K562 (cell line): ENCODE data around the gene PDE2A.

Experiments
- CEBPG ChIP-seq, 3 experiments: fragments of 200-800 bp in 1 of 3; sonication (Bioruptor generic) in 1 of 3; sonication (generic) in 1 of 3; formaldehyde crosslinking in 1 of 3; IDR thresholded peaks in 2 of 3; conservative IDR thresholded peaks in 1 of 3; 2 replicates each; pipeline versions ENCODE4 v1.6.1 to v1.8.0; 2016 to 2022; ENCODE audit warnings: missing compliant biosample characterization in 2 of 3, missing genetic modification characterization in 2 of 3, mild to moderate bottlenecking in 1 of 3, missing genetic modification reagents in 1 of 3
- CREB1 ChIP-seq, 2 experiments: sonication (generic) in 1 of 2; formaldehyde crosslinking in 1 of 2; IDR thresholded peaks; 2 replicates each; pipeline versions ENCODE4 v1.6.1 to v1.8.0; 2012 to 2022; ENCODE audit warnings: inconsistent platforms in 1 of 2, mild to moderate bottlenecking in 1 of 2, missing genetic modification reagents in 1 of 2, moderate library complexity in 1 of 2
- HMGXB4 ChIP-seq: sonication (generic); formaldehyde crosslinking; IDR thresholded peaks from 2 replicates; pipeline ENCODE4 v1.8.1; 2023; ENCODE audit warnings: mild to moderate bottlenecking, missing genetic modification reagents
- U2AF2 ChIP-seq: fragments of 200-400 bp; formaldehyde crosslinking; optimal IDR thresholded peaks from 2 replicates; pipeline ENCODE3; 2017; ENCODE audit warnings: low read depth, mild to moderate bottlenecking, low read length
- ZNF146 ChIP-seq: IDR thresholded peaks from one replicate; pipeline ENCODE4 v1.6.1; 2018; ENCODE audit warnings: missing compliant biosample characterization; ENCODE audit not compliant: unreplicated experiment
- TF ChIP-seq, protein P1 (sequence below): IDR thresholded peaks from 3 replicates; pipeline ENCODE4 v1.6.1; 2011; ENCODE audit warnings: borderline replicate concordance, mild to moderate bottlenecking, moderate library complexity; ENCODE audit not compliant: insufficient read length; ENCODE audit errors: extremely low read depth
- TF ChIP-seq, protein P2 (sequence below): fragments of 450-650 bp; IDR thresholded peaks from 2 replicates; pipeline ENCODE4 v1.6.1; 2016; ENCODE audit warnings: low read depth

DNA sequence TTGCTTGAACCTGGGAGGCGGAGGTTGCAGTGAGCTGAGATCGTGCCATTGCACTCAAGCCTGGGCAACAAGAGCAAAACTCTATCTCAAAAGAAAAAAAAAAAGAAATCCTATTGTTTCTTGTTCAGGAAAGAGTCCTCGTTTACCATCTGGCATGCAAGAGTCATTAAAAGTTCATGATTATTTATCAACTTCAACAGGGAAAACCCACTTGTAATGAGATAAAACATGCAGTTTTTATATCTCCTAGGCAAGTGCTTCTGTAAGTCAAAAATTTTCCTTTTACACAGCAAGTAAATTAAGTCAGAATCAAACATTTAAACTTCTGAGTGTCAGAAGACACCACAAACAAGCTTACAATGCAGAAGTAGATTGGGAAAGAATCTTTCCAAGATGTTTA is 145.2 kb downstream of the PDE2A start:
- TF ChIP-seq CEBPG (CRISPR knock-in tag; IDR thresholded peaks at IDR 0.05) (no peak), CEBPG (tag; conservative IDR thresholded peaks at IDR 0.05 in 1 of 2, IDR thresholded peaks at IDR 0.05 in 1 of 2) (no peak), HMGXB4 (CRISPR knock-in tag) (no peak), CREB1 (IDR thresholded peaks at IDR 0.05) (no peak), CREB1 (CRISPR knock-in tag; IDR thresholded peaks at IDR 0.05) (no peak), U2AF2 (no peak), ZNF146 (CRISPR knock-in tag) (no peak)
- TF ChIP-seq, protein P1, sequence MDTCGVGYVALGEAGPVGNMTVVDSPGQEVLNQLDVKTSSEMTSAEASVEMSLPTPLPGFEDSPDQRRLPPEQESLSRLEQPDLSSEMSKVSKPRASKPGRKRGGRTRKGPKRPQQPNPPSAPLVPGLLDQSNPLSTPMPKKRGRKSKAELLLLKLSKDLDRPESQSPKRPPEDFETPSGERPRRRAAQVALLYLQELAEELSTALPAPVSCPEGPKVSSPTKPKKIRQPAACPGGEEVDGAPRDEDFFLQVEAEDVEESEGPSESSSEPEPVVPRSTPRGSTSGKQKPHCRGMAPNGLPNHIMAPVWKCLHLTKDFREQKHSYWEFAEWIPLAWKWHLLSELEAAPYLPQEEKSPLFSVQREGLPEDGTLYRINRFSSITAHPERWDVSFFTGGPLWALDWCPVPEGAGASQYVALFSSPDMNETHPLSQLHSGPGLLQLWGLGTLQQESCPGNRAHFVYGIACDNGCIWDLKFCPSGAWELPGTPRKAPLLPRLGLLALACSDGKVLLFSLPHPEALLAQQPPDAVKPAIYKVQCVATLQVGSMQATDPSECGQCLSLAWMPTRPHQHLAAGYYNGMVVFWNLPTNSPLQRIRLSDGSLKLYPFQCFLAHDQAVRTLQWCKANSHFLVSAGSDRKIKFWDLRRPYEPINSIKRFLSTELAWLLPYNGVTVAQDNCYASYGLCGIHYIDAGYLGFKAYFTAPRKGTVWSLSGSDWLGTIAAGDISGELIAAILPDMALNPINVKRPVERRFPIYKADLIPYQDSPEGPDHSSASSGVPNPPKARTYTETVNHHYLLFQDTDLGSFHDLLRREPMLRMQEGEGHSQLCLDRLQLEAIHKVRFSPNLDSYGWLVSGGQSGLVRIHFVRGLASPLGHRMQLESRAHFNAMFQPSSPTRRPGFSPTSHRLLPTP = no peak
- TF ChIP-seq, protein P2, sequence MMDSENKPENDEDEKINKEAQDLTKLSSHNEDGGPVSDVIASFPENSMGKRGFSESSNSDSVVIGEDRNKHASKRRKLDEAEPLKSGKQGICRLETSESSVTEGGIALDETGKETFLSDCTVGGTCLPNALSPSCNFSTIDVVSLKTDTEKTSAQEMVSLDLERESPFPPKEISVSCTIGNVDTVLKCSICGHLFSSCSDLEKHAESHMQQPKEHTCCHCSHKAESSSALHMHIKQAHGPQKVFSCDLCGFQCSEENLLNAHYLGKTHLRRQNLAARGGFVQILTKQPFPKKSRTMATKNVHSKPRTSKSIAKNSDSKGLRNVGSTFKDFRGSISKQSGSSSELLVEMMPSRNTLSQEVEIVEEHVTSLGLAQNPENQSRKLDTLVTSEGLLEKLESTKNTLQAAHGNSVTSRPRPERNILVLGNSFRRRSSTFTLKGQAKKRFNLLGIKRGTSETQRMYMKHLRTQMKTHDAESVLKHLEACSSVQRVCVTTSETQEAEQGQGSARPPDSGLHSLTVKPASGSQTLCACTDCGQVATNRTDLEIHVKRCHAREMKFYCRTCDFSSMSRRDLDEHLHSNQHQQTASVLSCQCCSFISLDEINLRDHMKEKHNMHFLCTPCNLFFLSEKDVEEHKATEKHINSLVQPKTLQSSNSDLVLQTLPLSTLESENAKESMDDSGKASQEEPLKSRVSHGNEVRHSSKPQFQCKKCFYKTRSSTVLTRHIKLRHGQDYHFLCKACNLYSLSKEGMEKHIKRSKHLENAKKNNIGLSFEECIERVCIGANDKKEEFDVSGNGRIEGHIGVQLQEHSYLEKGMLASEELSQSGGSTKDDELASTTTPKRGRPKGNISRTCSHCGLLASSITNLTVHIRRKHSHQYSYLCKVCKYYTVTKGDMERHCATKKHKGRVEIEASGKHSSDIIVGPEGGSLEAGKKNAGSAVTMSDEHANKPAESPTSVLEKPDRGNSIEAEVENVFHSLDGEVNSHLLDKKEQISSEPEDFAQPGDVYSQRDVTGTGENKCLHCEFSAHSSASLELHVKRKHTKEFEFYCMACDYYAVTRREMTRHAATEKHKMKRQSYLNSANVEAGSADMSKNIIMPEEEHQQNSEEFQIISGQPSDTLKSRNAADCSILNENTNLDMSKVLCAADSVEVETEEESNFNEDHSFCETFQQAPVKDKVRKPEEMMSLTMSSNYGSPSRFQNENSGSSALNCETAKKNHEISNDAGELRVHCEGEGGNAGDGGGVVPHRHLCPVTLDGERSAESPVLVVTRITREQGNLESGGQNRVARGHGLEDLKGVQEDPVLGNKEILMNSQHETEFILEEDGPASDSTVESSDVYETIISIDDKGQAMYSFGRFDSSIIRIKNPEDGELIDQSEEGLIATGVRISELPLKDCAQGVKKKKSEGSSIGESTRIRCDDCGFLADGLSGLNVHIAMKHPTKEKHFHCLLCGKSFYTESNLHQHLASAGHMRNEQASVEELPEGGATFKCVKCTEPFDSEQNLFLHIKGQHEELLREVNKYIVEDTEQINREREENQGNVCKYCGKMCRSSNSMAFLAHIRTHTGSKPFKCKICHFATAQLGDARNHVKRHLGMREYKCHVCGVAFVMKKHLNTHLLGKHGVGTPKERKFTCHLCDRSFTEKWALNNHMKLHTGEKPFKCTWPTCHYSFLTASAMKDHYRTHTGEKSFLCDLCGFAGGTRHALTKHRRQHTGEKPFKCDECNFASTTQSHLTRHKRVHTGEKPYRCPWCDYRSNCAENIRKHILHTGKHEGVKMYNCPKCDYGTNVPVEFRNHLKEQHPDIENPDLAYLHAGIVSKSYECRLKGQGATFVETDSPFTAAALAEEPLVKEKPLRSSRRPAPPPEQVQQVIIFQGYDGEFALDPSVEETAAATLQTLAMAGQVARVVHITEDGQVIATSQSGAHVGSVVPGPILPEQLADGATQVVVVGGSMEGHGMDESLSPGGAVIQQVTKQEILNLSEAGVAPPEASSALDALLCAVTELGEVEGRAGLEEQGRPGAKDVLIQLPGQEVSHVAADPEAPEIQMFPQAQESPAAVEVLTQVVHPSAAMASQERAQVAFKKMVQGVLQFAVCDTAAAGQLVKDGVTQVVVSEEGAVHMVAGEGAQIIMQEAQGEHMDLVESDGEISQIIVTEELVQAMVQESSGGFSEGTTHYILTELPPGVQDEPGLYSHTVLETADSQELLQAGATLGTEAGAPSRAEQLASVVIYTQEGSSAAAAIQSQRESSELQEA = no peak
